Right cardiac atrium (tissue), 5 donors: ENCODE measurements around the gene BRI3. TPM values are rescaled to one million over a fixed set of nuclear protein-coding genes. Genes with fewer than 3 reads are reported as not detected.

ENCODE experiments used
- ATAC-seq, 2 donors: fragments of 200-7000 bp; cut with Tn5 transposase; one replicate each; pipeline versions ENCODE4 v1.8.0 to v1.9.1; 2020; ENCODE audit warnings: moderate library complexity in 2 of 2, mild to moderate bottlenecking in 1 of 2
- DNase-seq, 3 donors: peaks; one replicate each; pipeline ENCODE4 v3.0.0-alpha.2; 2020
- H3K27ac ChIP-seq: one replicate; pipeline ENCODE4 v1.5.1; 2013; ENCODE audit warnings: mild to moderate bottlenecking, low read length, control low read depth, moderate library complexity
- H3K27me3 ChIP-seq: one replicate; pipeline ENCODE4 v1.6.1; 2013; ENCODE audit not compliant: control insufficient read depth, insufficient read depth
- H3K4me1 ChIP-seq: one replicate; pipeline ENCODE4 v1.6.1; 2013; ENCODE audit warnings: low read length; ENCODE audit not compliant: control insufficient read depth, insufficient read depth
- H3K4me3 ChIP-seq: one replicate; pipeline ENCODE4 v1.5.1; 2013; ENCODE audit warnings: low read length, control low read depth
- H3K9me3 ChIP-seq: one replicate; pipeline ENCODE4 v1.6.1; 2013; ENCODE audit warnings: low read length; ENCODE audit not compliant: control insufficient read depth
- WGBS: extraction: QIAGEN DNeasy Blood & Tissue Kit; methylation state at CpG from one replicate; pipeline ENCODE4 v1.1.7; 2013; 5-methylcytosine and 5-hydroxymethylcytosine counted together
- intact Hi-C, 4 donors: fragments of 100-400 bp; cut with DNase I; formaldehyde crosslinking; loops; one replicate each; pipeline versions ENCODE4 v1.11.0 to v1.14.0; 2022 to 2023
- polyA plus RNA-seq: library from polyadenylated mRNA; stranded (reverse); fragments of 200-250 nt; gene quantifications from one replicate; pipeline ENCODE4 v1.2.3, GENCODE V29; 2013
- total RNA-seq, 4 donors: library from RNA; stranded (reverse); fragmentation: NEBNext Ultra II Directional; extraction: Animal tissue kit (Norgen Biotek cat#: 25700); gene quantifications; one replicate each; pipeline ENCODE4 v1.2.1, GENCODE V29; 2021
- donor health status: healthy with polysubstance abuse.
- donor health status: DM: no; HTN: yes; CAD: no.
- donor health status: DM: no; HTN: no; CAD: no.
- donor health status: DM: no; HTN: yes; CAD: no; lungs with severe emphysema.
- donor health status: DM: yes; HTN: yes; CAD: no.

BRI3 gene
- total and polyA plus RNA-seq, 5 donors: 156 to 209 (median 198) TPM

- Histone ChIP-seq H3K9me3 (no peaks in the 10 kb centered on the region), H3K4me3 (no peak overlapping the region), H3K27ac (no peak overlapping the region), H3K27me3 (no peaks in the 10 kb centered on the region), H3K4me1 (peaks cover 17% of the 10 kb centered on the region)
- DNase-seq (no peak), ATAC-seq (no peak)
- WGBS: 80% methylated on average over 14 of the region's 14 CpGs
- intact Hi-C loops: no loop called here
These were observed 6.0 kb downstream of the BRI3 start for GRCh38 chr7:98287486-98287959.

DNA sequence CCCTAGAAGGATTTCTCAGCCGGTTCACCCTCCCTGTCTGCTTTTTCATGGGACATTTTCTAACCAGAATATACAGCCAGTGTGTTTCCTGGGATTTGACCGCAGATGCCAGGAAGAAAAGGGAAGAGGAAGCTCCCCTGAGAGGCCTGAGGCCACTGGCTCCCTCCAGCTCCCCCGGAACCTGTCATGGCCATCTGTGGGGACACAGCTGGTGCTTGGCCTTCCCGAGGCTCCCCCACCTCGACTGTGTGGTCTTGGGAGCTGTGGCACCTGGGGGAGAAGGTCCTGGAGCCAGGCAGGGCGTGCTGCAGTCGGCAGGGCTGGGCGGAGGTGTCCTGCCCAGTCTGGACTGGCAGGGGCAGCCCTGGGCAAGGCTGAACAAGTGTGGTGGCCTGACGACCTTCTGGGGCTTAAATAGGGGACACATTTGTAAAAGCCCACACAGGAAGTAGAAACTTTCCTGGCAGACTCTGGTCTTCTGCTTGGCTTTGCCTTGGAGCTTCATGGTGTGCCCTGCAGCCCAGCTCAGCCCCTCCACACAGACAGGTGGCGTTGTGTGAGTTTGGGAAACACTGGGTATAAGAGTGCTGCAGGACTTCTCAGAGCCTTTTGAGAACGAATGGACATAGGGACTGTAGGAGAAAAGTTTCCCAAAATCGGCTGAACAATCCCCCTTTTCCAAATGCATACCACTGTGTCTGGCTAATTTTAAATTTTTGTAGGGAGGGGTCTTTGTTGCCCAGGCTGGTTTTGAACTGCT lies 6.8 kb downstream of the BRI3 start:
- Histone ChIP-seq H3K4me3 (no peak overlapping the region), H3K27ac (no peak overlapping the region), H3K9me3 (no peaks in the 10 kb centered on the region), H3K4me1 (peaks cover 17% of the 10 kb centered on the region), H3K27me3 (no peaks in the 10 kb centered on the region)
- DNase-seq (no peak), ATAC-seq (no peak)
- 61% methylated on average over 12 of the region's 12 CpGs for WGBS
- intact Hi-C loops: no loop called here

GRCh38 chr7:98289333-98289875 lies 7.9 kb downstream of the BRI3 start:
- ATAC-seq (no peak), DNase-seq (no peak)
- whole genome bisulfite sequencing: 79% methylated on average over 4 of the region's 4 CpGs
- peaks cover 17% of the 10 kb centered on the region for H3K4me1 ChIP-seq
- no peaks in the 10 kb centered on the region for H3K9me3 ChIP-seq
- intact Hi-C loops: no loop called here
- H3K27me3 ChIP-seq: no peaks in the 10 kb centered on the region
- no peak overlapping the region for H3K27ac ChIP-seq
- no peak overlapping the region for H3K4me3 ChIP-seq

DNA sequence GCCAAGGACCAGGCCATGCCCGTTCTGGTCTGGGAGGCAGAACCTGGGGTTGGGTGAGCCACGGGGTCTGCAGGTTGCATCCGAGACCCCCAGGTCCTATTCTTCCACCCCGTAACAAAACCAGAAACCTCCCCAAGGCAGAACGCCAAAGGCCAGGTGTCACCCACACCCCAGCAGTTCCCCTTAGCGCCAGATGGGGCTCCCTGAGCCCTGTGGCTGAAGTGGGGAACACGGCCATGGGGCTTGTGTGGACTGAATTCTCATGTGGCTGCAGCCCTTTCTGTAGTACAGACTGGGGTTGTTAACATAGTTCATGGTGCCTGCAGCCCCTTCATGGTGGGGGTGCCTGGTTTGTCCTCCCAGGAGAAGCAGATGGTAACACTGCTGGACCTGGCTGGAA lies 10.2 kb downstream of the BRI3 start:
- Histone ChIP-seq H3K27ac (no peak overlapping the region), H3K4me1 (peaks cover 1% of the 10 kb centered on the region), H3K4me3 (no peak overlapping the region), H3K27me3 (no peaks in the 10 kb centered on the region), H3K9me3 (no peaks in the 10 kb centered on the region)
- DNase-seq: no peak
- ATAC-seq: no peak
- intact Hi-C loops: loop anchor here in 2 of 4 donors (5.0 to 10.0 kb wide), 2 partner anchors 111 to 113 kb away; partner anchors contain the start of gene BAIAP2L1 (in 2 of the 2)
- 86% methylated on average over 7 of the region's 7 CpGs for WGBS

DNA sequence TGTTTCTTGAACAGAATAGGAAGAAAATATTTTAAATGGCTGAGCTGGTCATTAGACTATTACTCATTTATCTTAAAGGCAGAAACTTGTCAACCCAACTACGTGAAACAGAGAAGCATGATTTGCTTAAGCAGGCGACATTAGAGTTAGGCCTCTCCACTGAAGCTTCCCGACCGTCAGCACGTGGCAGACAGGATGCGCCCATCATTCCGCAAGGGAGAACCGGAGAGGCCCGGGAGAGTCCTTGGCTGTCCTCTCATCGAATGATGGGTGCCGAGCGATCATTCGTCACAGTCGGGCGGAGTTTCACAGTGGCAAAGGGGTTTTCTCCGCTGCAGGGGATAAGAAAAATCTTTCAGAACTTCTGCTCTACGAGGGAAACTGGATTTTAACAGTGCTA lies 11.8 kb downstream of the BRI3 start:
- WGBS: 79% methylated on average over 17 of the region's 17 CpGs
- intact Hi-C loops: loop anchor here in 2 of 4 donors (5.0 to 10.0 kb wide), 2 partner anchors 109 to 112 kb away; partner anchors contain the start of gene BAIAP2L1 (in 2 of the 2)
- no peaks in the 10 kb centered on the region for H3K4me1 ChIP-seq

DNA sequence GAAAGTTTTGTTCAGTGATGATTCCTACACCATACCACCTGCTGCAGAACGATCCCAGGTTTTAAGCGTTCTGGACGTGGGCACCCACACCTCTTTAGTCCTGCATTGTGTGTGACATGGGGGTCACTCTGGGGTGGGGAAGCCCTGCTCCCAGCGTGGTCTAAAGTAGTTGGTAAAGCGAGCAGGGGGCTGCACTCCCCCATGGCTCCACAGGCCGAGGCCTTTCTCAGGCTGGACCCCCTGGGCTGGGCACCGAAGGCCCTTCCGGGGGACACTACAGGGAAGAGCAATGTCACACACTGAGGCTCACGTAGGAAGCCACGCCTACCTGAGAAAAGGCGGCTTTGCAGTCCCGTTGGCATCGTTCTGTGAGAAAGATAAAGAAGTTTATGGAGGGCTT lies 12.3 kb downstream of the BRI3 start:
- 86% methylated on average over 13 of the region's 13 CpGs for WGBS
- Histone ChIP-seq H3K27ac (no peak overlapping the region), H3K4me3 (no peak overlapping the region), H3K27me3 (no peaks in the 10 kb centered on the region), H3K9me3 (no peaks in the 10 kb centered on the region), H3K4me1 (no peaks in the 10 kb centered on the region)
- intact Hi-C loops: loop anchor here in 2 of 4 donors (5.0 to 10.0 kb wide), 2 partner anchors 109 to 111 kb away; partner anchors contain the start of gene BAIAP2L1 (in 2 of the 2)
- DNase-seq (no peak), ATAC-seq (no peak)

More for the DNA sequence above, 11.8 kb downstream of the BRI3 start:
- no peak for ATAC-seq
- Histone ChIP-seq H3K27me3 (no peaks in the 10 kb centered on the region), H3K9me3 (no peaks in the 10 kb centered on the region), H3K27ac (no peak overlapping the region), H3K4me3 (no peak overlapping the region)
- DNase-seq: no peak

GRCh38 chr7:98294326-98294725 lies 12.8 kb downstream of the BRI3 start:
- no peak for ATAC-seq
- intact Hi-C loops: loop anchor here in 2 of 4 donors (5.0 to 10.0 kb wide), 2 partner anchors 108 to 110 kb away; partner anchors contain the start of gene BAIAP2L1 (in 2 of the 2)
- no peak for DNase-seq
- no peaks in the 10 kb centered on the region for H3K9me3 ChIP-seq
- 84% methylated on average over 15 of the region's 15 CpGs for WGBS
- no peaks in the 10 kb centered on the region for H3K27me3 ChIP-seq
- no peaks in the 10 kb centered on the region for H3K4me1 ChIP-seq
- H3K4me3 ChIP-seq: no peak overlapping the region
- no peak overlapping the region for H3K27ac ChIP-seq

DNA sequence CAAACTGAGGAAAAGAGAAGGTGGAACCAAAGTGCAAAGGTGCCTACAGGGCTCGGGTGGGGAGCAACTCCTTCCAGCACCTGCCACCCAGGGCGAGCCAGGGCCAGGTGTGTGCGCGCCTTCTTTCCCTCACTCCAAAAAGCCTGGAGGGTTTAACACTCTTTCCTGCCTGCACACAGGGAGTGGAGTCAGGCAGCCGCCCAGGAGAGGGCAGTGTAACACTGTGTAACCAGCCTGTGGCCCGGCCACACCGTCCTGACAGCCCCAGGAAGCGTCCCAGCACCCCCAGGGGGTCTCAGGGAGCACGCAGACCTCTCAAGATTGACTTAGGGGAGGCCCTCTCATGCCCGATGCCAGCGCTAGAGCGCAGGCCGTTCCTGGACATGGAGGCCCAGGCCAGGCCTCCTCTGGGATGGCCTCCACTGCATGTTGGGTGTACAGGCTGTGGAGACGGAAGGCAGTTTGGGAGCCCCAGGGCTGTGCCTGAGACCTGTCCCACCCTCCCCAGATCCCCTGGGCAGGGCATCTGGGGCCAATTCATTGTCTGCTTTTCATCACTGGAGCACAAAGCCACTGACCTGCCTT lies 13.4 kb downstream of the BRI3 start:
- intact Hi-C loops: loop anchor here in 3 of 4 donors (5.0 to 10.0 kb wide), 2 partner anchors 107 to 110 kb away; partner anchors contain the start of gene BAIAP2L1 (in 3 of the 3)
- Histone ChIP-seq H3K4me1 (no peaks in the 10 kb centered on the region), H3K9me3 (no peaks in the 10 kb centered on the region), H3K27me3 (no peaks in the 10 kb centered on the region), H3K27ac (no peak overlapping the region), H3K4me3 (no peak overlapping the region)
- WGBS: 47% methylated on average over 14 of the region's 14 CpGs
- peak; percentile 52 to 61 for ATAC-seq
- peak in 2 of 3 donors; percentile 39 to 78 for DNase-seq

DNA sequence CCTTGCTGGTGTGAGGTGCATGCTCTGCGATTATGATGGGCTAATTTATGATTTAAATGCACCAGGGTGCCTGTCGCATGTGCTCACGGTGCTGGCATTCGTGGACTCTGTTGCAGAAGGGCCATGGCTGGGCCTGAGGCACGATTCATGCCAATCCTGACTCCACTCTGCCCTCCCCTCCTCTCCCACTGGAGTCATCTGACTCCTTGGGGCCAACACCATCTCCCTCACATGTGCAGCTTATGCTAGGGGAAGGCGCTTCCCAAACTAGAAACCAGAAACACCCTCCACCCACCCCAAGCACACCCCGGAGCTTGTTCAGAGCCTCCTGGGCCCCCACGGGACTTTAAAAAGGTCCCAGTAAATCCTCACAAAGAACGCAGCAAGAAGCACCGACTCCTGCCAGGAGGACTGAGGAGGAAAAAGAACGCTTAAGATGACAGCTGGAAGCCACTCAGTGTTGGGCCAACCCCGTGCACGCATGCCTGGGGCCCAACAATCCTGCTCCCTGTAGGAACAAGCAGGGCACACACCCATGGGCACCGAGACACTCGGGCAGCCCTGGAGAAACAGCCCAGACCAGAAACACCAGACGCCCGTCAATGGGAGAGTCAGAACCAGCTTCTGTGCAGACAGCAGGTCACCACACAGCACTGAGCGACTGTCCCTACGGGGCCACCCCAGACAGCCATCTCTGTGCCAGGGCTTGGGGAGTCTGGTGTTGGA lies 14.1 kb downstream of the BRI3 start:
- intact Hi-C loops: loop anchor here in 2 of 4 donors (5.0 to 10.0 kb wide), 2 partner anchors 107 to 109 kb away; partner anchors contain the start of gene BAIAP2L1 (in 2 of the 2)
- H3K4me3 ChIP-seq: no peak overlapping the region
- WGBS: 85% methylated on average over 19 of the region's 19 CpGs
- H3K9me3 ChIP-seq: no peaks in the 10 kb centered on the region
- no peaks in the 10 kb centered on the region for H3K27me3 ChIP-seq
- ATAC-seq: peak in 1 of 2 donors; percentile 6
- H3K4me1 ChIP-seq: no peaks in the 10 kb centered on the region
- H3K27ac ChIP-seq: no peak overlapping the region
- DNase-seq: no peak

GRCh38 chr7:98296833-98297232 lies 15.3 kb downstream of the BRI3 start:
- ATAC-seq: no peak
- H3K4me3 ChIP-seq: no peak overlapping the region
- no peaks in the 10 kb centered on the region for H3K9me3 ChIP-seq
- no peaks in the 10 kb centered on the region for H3K4me1 ChIP-seq
- no peaks in the 10 kb centered on the region for H3K27me3 ChIP-seq
- intact Hi-C loops: loop anchor here in 2 of 4 donors (5.0 to 10.0 kb wide), 2 partner anchors 105 to 108 kb away; partner anchors contain the start of gene BAIAP2L1 (in 2 of the 2)
- H3K27ac ChIP-seq: no peak overlapping the region
- 91% methylated on average over 12 of the region's 12 CpGs for WGBS
- no peak for DNase-seq
